ENCODE measurements around the gene CACNB2.

CACNB2 gene

GRCh38 chr10:18450298-18450697 lies 310.1 kb downstream of the CACNB2 start:
- no peak for DNase-seq (ENCODE audit: low read depth in 2 of 2)

GRCh38 chr10:18455086-18455884 lies 315.1 kb downstream of the CACNB2 start:
- no peak for DNase-seq (ENCODE audit: low read depth in 2 of 2)

- DNase-seq (ENCODE audit: low read depth in 2 of 2), result no peak
Observed at GRCh38 chr10:18456984-18457383, 316.8 kb downstream of the CACNB2 start.

- no peak for DNase-seq (ENCODE audit: low read depth in 2 of 2)
Observed at GRCh38 chr10:18460032-18460431, 319.8 kb downstream of the CACNB2 start.

GRCh38 chr10:18463673-18464211 lies 323.5 kb downstream of the CACNB2 start:
- DNase-seq (ENCODE audit: low read depth in 2 of 2), result no peak

- no peak for DNase-seq (ENCODE audit: low read depth in 2 of 2)
Observed at GRCh38 chr10:18469125-18469524, 328.9 kb downstream of the CACNB2 start.

GRCh38 chr10:18472977-18473376 lies 332.8 kb downstream of the CACNB2 start:
- no peak for DNase-seq (ENCODE audit: low read depth in 2 of 2)

- no peak for DNase-seq (ENCODE audit: low read depth in 2 of 2)
Observed at GRCh38 chr10:18473424-18474117, 333.3 kb downstream of the CACNB2 start.

- DNase-seq (ENCODE audit: low read depth in 2 of 2), result no peak
Observed at GRCh38 chr10:18474118-18474455, 333.9 kb downstream of the CACNB2 start.

GRCh38 chr10:18476076-18476647 lies 335.9 kb downstream of the CACNB2 start:
- DNase-seq (ENCODE audit: low read depth in 2 of 2), result no peak

- DNase-seq (ENCODE audit: low read depth in 2 of 2), result no peak
Observed at GRCh38 chr10:18478354-18478753, 338.1 kb downstream of the CACNB2 start.

- no peak for DNase-seq (ENCODE audit: low read depth in 2 of 2)
Observed at GRCh38 chr10:18479502-18479901, 339.3 kb downstream of the CACNB2 start.

GRCh38 chr10:18483516-18484186 lies 343.4 kb downstream of the CACNB2 start:
- no peak for DNase-seq (ENCODE audit: low read depth in 2 of 2)

GRCh38 chr10:18486438-18486837 lies 346.2 kb downstream of the CACNB2 start:
- no peak for DNase-seq (ENCODE audit: low read depth in 2 of 2)

- DNase-seq (ENCODE audit: low read depth in 2 of 2), result no peak
Observed at GRCh38 chr10:18490755-18491154, 350.5 kb downstream of the CACNB2 start.

GRCh38 chr10:18497806-18498369 lies 357.7 kb downstream of the CACNB2 start:
- no peak for DNase-seq (ENCODE audit: low read depth in 2 of 2)

GRCh38 chr10:18498998-18499397 lies 358.8 kb downstream of the CACNB2 start:
- no peak for DNase-seq (ENCODE audit: low read depth in 2 of 2)

- no peak for DNase-seq (ENCODE audit: low read depth in 2 of 2)
Observed at GRCh38 chr10:18500576-18500975, 360.4 kb downstream of the CACNB2 start.

- no peak for DNase-seq (ENCODE audit: low read depth in 2 of 2)
Observed at GRCh38 chr10:18501198-18501597, 361.0 kb downstream of the CACNB2 start.

- DNase-seq (ENCODE audit: low read depth in 2 of 2), result no peak
Observed at GRCh38 chr10:18501629-18502028, 361.4 kb downstream of the CACNB2 start.

- DNase-seq (ENCODE audit: low read depth in 2 of 2), result no peak
Observed at GRCh38 chr10:18504161-18504560, 363.9 kb downstream of the CACNB2 start.
